22Rv1 (cell line): ENCODE measurements around the gene RPTOR.

Experiments
- ZFX ChIP-seq: fragments of 450-650 bp; IDR thresholded peaks from 2 replicates; pipeline ENCODE4 v1.6.1; 2017; ENCODE audit warnings: antibody characterized with exemption, borderline replicate concordance
- TF ChIP-seq, protein P1 (sequence below): fragments of 450-650 bp; IDR thresholded peaks from 2 replicates; pipeline ENCODE4 v1.5.1; 2017; ENCODE audit warnings: mild to moderate bottlenecking

DNA sequence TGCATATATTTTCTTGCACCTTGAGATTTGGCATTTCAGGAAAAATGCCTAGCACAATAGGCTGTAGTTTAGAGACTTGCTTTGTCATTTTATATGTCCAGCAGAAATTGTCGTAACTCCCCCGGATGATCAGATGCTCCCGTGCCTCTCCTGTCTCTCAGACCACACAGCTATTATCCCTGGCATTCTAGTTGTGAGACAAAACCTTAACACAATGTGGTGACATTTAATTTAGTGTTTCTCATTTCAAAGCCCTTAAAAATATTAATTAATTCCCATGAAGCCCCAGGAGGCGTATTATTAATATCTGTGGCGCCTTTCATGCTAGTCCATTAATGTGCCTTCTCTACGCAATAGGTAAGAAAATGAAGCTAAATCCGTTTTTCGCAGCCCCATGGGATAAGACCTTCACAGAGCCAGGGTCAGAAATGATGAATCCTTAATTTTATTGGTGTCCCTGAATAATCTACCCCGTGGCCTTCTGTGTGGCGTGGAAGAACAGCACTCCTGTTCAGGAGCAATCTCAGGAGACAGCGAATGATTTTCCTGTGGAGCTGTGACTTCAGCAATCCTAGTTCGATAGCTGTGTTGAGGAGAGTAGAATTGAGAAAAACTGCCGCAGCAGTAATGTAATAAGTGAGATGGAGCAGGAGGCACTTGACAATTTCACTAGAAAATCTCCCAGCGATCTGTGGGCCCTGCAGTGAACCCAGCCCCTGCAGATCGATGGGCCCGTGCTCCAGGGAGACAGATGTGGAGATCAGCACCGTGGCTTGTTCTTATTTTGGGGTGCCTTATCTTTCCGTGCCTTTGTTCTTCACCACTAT lies 157.9 kb downstream of the RPTOR start:
- TF ChIP-seq, protein P1, sequence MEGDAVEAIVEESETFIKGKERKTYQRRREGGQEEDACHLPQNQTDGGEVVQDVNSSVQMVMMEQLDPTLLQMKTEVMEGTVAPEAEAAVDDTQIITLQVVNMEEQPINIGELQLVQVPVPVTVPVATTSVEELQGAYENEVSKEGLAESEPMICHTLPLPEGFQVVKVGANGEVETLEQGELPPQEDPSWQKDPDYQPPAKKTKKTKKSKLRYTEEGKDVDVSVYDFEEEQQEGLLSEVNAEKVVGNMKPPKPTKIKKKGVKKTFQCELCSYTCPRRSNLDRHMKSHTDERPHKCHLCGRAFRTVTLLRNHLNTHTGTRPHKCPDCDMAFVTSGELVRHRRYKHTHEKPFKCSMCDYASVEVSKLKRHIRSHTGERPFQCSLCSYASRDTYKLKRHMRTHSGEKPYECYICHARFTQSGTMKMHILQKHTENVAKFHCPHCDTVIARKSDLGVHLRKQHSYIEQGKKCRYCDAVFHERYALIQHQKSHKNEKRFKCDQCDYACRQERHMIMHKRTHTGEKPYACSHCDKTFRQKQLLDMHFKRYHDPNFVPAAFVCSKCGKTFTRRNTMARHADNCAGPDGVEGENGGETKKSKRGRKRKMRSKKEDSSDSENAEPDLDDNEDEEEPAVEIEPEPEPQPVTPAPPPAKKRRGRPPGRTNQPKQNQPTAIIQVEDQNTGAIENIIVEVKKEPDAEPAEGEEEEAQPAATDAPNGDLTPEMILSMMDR: no peak
- no peak for TF ChIP-seq ZFX
